ENCODE measurements around the gene TRIM75. TPM values are rescaled to one million over a fixed set of nuclear protein-coding genes. Genes with fewer than 3 reads are reported as not detected.
"Not testable (repeated sequence)": the region's sequence is repeated elsewhere in the genome, so short reads cannot be mapped to it uniquely, and the experiment has no call there.

TRIM75 gene
- total RNA-seq, 2 donors from 2014 or later: not detected

- no peak for DNase-seq
- intact Hi-C loops (cut with DNase I, micrococcal nuclease): no loop called here
- no peak for ATAC-seq
Observed at GRCh38 chr4:165060938-165061337, 7.3 kb downstream of the TRIM75 start.

- intact Hi-C loops (cut with DNase I, micrococcal nuclease): no loop called here
- DNase-seq (no peak), ATAC-seq (no peak)
Observed at GRCh38 chr4:165070560-165070959, 16.9 kb downstream of the TRIM75 start.

- ATAC-seq; intact Hi-C loops (cut with DNase I, micrococcal nuclease); DNase-seq: not testable (repeated sequence)
Observed at GRCh38 chr4:165073346-165073745, 19.7 kb downstream of the TRIM75 start.

DNA sequence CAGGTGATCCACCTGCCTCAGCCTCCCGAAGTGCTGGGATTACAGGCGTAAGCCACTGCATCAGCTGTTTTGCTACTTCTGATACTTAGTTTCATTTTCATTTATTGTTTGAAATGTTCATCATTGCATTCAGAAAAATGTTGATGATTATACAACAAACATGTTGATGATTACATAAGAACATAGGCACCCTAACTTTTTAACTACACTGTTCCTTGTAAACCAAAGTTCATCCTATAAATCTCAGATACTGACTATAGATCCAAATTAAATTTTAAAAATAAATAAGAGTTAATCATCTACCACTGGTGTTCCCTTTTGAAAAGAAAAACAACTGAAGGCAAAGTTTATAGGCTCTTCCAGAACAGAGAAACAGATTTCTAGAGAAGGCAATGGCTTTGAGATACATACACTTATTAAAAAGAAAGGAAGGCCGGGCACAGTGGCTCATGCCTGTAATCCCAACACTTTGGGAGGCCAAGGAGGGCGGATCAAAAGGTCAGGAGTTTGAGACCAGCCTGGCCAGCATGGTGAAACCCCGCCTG is 23.4 kb downstream of the TRIM75 start:
- peak; percentile 87 for ATAC-seq
- intact Hi-C loops (cut with DNase I, micrococcal nuclease): no loop called here
- peak; percentile 13 to 29 for DNase-seq

DNA sequence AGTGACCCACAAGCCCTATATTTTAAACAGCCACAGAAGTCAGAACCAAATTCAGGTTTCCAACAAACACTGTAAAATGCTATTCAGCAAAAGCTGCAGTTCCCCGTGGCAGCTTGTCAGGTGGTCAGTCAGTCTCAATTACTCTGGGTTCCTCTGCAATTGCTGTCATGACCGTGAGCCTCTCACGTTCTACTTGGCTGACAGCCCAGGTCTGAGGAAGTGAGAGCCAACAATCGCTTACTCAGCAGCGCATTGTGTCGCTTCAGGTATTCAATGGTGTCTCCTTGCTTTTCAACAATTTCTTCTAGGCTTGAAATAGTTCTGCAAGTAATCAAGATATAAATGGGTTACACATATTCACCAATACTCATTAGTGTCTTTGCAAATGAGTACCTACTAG is 25.8 kb downstream of the TRIM75 start:
- peak; percentile 80 for ATAC-seq
- intact Hi-C loops (cut with DNase I, micrococcal nuclease): no loop called here
- DNase-seq: peak; percentile 76 to 77

- ATAC-seq; intact Hi-C loops (cut with DNase I, micrococcal nuclease); DNase-seq: not testable (repeated sequence)
Observed at GRCh38 chr4:165084787-165085186, 31.1 kb downstream of the TRIM75 start.

GRCh38 chr4:165085946-165086345 is 32.3 kb downstream of the TRIM75 start:
- intact Hi-C loops (cut with DNase I, micrococcal nuclease): no loop called here
- DNase-seq (no peak), ATAC-seq (no peak)

DNA sequence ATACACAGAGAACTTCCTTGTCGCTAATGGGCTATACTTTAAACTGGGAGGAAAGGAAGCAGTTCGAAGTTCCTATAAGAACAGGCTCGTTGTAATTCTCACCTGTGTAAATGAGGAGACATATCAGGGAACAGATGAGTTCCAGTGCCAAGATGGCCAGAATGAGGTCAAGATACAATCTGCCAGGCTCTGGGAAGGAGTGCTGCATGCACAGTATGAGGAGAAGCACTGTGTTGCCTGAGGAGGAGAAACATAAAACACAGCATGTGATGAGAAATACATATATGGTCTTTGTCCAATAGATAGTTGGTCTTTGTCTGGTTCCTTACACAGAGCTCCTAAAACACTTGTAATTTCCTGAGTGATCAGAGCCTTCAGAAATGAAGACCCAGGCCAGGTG is 34.7 kb downstream of the TRIM75 start:
- DNase-seq (no peak), ATAC-seq (no peak)
- intact Hi-C loops (cut with DNase I, micrococcal nuclease): no loop called here

DNA sequence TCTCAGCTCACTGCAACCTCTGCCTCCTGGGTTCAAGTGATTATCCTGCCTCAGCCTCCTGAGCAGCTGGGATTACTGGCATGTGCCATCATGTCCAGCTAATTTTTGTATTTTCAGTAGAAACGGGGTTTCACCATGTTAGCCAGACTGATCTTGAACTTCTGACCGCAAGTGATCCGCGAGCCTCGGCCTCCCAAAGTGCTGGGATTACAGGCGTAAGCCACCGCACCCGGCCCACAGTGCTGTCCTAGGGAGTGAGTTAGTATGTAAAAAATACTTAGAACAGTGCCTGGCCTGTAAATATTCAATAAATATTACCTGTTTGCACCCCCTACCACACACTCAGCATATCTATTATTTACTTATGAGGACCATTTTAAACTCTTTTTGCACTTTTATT is 38.5 kb downstream of the TRIM75 start:
- ATAC-seq; intact Hi-C loops (cut with DNase I, micrococcal nuclease); DNase-seq: not testable (repeated sequence)

DNA sequence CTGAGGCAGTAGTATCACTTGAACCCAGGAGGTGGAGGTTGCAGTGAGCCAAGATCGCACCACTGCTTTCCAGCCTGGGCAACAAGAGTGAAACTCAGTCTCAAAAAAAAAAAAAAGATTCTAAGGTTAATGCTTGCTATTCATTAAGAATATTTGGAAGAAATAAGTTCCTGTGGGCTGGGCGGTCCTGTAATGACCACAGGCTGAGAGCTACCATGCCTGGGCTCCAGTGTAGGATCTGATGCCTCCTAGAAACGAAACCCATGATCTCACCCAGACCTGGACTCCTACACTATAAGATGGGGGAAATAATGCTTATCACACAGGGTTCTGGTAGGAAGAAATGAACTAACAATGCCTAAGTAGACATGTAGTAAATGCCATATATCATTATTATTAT is 41.2 kb downstream of the TRIM75 start:
- ATAC-seq (no peak), DNase-seq (no peak)
- intact Hi-C loops (cut with DNase I, micrococcal nuclease): no loop called here

- intact Hi-C loops (cut with DNase I, micrococcal nuclease): no loop called here
- DNase-seq (no peak), ATAC-seq (no peak)
Observed at GRCh38 chr4:165095291-165095690, 41.6 kb downstream of the TRIM75 start.

GRCh38 chr4:165096776-165097175 is 43.1 kb downstream of the TRIM75 start:
- intact Hi-C loops (cut with DNase I, micrococcal nuclease): no loop called here
- ATAC-seq (peak; percentile 38), DNase-seq (no peak)

- DNase-seq (no peak), ATAC-seq (no peak)
- intact Hi-C loops (cut with DNase I, micrococcal nuclease): no loop called here
Observed at GRCh38 chr4:165101641-165102040, 48.0 kb downstream of the TRIM75 start.

- intact Hi-C loops (cut with DNase I, micrococcal nuclease): no loop called here
- no peak for DNase-seq
- no peak for ATAC-seq
Observed at GRCh38 chr4:165106518-165106917, 52.9 kb downstream of the TRIM75 start.

Other genes starting within 250 kb of the TRIM75 start
- not detected for gene APELA, start 176.7 kb upstream of the TRIM75 start, total RNA-seq
- under 1 TPM in 1 of 2 donors, not detected in 1; 0.20 TPM for gene TRIM61, start 76.2 kb upstream of the TRIM75 start, total RNA-seq
- gene TRIM60, start 21.9 kb upstream of the TRIM75 start, total RNA-seq: not detected
- gene TMEM192, start 59.0 kb downstream of the TRIM75 start, total RNA-seq: 10 to 100 TPM; 19.4 TPM
- 10 to 100 TPM in 1 of 2 donors, 1 to 10 TPM in 1; 8.9 to 12.8 TPM for gene KLHL2, start 153.7 kb downstream of the TRIM75 start, total RNA-seq

All from left colon (tissue), 2 donors.